Upper lobe of left lung (tissue), 4 donors: Measurements from ENCODE around the gene MACROD1.

Experiments
- POLR2A ChIP-seq, 4 donors: fragments of 450-650 bp; IDR thresholded peaks; one replicate each; pipeline ENCODE4 v1.5.1; 2016 to 2017; ENCODE audit warnings: antibody characterized with exemption in 4 of 4, mild to moderate bottlenecking in 2 of 4
- POLR2AphosphoS5 ChIP-seq, 2 donors: sonication (generic); formaldehyde crosslinking; IDR thresholded peaks; one replicate each; pipeline ENCODE4 v1.5.1; 2017; ENCODE audit warnings: antibody characterized with exemption in 2 of 2

DNA sequence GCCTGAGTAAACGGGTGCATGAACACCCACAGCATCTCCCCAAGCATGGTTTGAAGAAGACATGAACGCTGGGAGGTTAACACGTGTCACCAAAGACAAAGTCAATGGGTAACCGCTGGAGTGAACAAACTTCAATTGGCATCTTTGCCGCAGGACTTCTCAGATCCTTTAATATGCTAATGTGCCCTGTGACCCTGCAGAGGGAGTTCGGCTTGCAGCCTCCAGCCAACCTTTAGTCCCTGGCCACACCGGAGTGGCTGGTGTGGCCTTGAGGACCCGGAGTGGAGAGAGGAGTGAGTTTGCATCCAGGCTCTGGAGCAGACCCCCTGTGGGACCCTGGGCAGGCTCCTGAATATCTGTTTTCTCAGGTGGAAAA lies 73.2 kb downstream of the MACROD1 start:
- TF ChIP-seq POLR2A (IDR thresholded peaks at IDR 0.05) = no peak
- TF ChIP-seq POLR2AphosphoS5 (IDR thresholded peaks at IDR 0.05) = no peak
